OCI-LY7 (cell line): Measurements from ENCODE around the gene ARHGEF16. TPM values are rescaled to one million over a fixed set of nuclear protein-coding genes. Genes with fewer than 3 reads are reported as not detected.

ENCODE experiments used
- BruUV-seq: library from RNA; stranded (reverse); fragments of 400-500 nt; replicated peaks from 2 replicates; lab custom pipeline; 2021; lab: Mats Ljungman, UMichigan
- CTCF ChIA-PET: fragments of 300-600 bp; sonication (Branson Sonifier 250); formaldehyde crosslinking; loops from one replicate; lab custom pipeline; 2022; ENCODE audit warnings: antibody characterized with exemption; ENCODE audit not compliant: unreplicated experiment; lab: Charles Lee
- POLR2A ChIA-PET: fragments of 300-600 bp; sonication (Branson Sonifier 250); formaldehyde crosslinking; loops from one replicate; lab custom pipeline; 2022; ENCODE audit warnings: antibody characterized with exemption; lab: Charles Lee
- DNase-seq: peaks from one replicate; pipeline ENCODE4 v3.0.0-alpha.2; 2015; ENCODE audit warnings: low spot score
- H2AFZ ChIP-seq: fragments of 200-600 bp; sonication (generic), shearing (Covaris generic); 2 replicates; pipeline ENCODE4 v1.6.1; 2014; ENCODE audit warnings: mild to moderate bottlenecking, antibody characterized with exemption, low read length, moderate library complexity
- H3K27ac ChIP-seq: fragments of 200-600 bp; sonication (generic); 2 replicates; pipeline ENCODE4 v1.5.1; 2014; ENCODE audit warnings: mixed run types, low read depth, mild to moderate bottlenecking, moderate library complexity, low read length, inconsistent platforms; ENCODE audit not compliant: poor library complexity, severe bottlenecking
- H3K36me3 ChIP-seq: fragments of 200-600 bp; sonication (generic); 2 replicates; pipeline ENCODE4 v1.6.1; 2014; ENCODE audit warnings: mild to moderate bottlenecking, antibody characterized with exemption, low read length, moderate library complexity, mixed read lengths; ENCODE audit not compliant: insufficient read depth
- H3K4me1 ChIP-seq: fragments of 200-600 bp; sonication (generic); 2 replicates; pipeline ENCODE4 v1.5.1; 2014; ENCODE audit warnings: mild to moderate bottlenecking, low read length; ENCODE audit not compliant: insufficient read depth, poor library complexity, severe bottlenecking
- H3K4me2 ChIP-seq: fragments of 200-600 bp; sonication (generic); 2 replicates; pipeline ENCODE4 v1.6.1; 2014; ENCODE audit warnings: mild to moderate bottlenecking, low read length
- H3K4me3 ChIP-seq: fragments of 200-600 bp; sonication (generic); 2 replicates; pipeline ENCODE4 v1.5.1; 2014; ENCODE audit warnings: mild to moderate bottlenecking, low read depth, low read length; ENCODE audit not compliant: poor library complexity, severe bottlenecking
- H3K79me2 ChIP-seq: fragments of 200-600 bp; sonication (generic); 2 replicates; pipeline ENCODE4 v1.6.1; 2016; ENCODE audit warnings: low read depth, mild to moderate bottlenecking, low read length, moderate library complexity, mixed read lengths; ENCODE audit not compliant: insufficient read depth
- H3K9me2 ChIP-seq: fragments of 200-600 bp; sonication (generic); 2 replicates; pipeline ENCODE4 v1.6.1; 2016; ENCODE audit warnings: mild to moderate bottlenecking, low read length, mixed read lengths; ENCODE audit not compliant: insufficient read depth
- H3K9me3 ChIP-seq: fragments of 200-600 bp; sonication (generic); 2 replicates; pipeline ENCODE4 v1.6.1; 2014; ENCODE audit warnings: mild to moderate bottlenecking, mixed run types, low read length, mixed read lengths
- H4K20me1 ChIP-seq: fragments of 200-600 bp; sonication (generic); 2 replicates; pipeline ENCODE4 v1.6.1; 2014; ENCODE audit warnings: mild to moderate bottlenecking, antibody characterized with exemption, low read length, moderate library complexity, mixed read lengths; ENCODE audit not compliant: insufficient read depth
- EZH2phosphoT487 ChIP-seq: fragments of 200-600 bp; sonication (generic); IDR thresholded peaks from 2 replicates; pipeline ENCODE4 v1.6.1; 2018; ENCODE audit warnings: low read depth, borderline replicate concordance, mild to moderate bottlenecking, mixed run types, antibody characterized with exemption, low read length, moderate library complexity, mixed read lengths
- intact Hi-C: fragments of 100-400 bp; cut with micrococcal nuclease; formaldehyde crosslinking; loops from one replicate; pipeline ENCODE4 v1.10.0; 2022; ENCODE audit not compliant: unreplicated experiment
- total RNA-seq, 2 experiments: library from RNA; depleted of rRNA in 1 of 2; stranded (reverse); fragments of >200 nt in 1 of 2; shearing (Covaris generic) in 1 of 2; gene quantifications; 2 replicates each; pipeline ENCODE4 v1.2.3, GENCODE V29; 2014 to 2022
- TF ChIP-seq, protein P1 (sequence below): fragments of 200-600 bp; sonication (generic); conservative IDR thresholded peaks from 2 replicates; pipeline ENCODE4 v1.5.1; 2014; ENCODE audit warnings: mild to moderate bottlenecking, antibody characterized with exemption, low read length, moderate library complexity, mixed read lengths

The ARHGEF16 gene
- total RNA-seq, 2 experiments from 2014 or later: not detected

DNA sequence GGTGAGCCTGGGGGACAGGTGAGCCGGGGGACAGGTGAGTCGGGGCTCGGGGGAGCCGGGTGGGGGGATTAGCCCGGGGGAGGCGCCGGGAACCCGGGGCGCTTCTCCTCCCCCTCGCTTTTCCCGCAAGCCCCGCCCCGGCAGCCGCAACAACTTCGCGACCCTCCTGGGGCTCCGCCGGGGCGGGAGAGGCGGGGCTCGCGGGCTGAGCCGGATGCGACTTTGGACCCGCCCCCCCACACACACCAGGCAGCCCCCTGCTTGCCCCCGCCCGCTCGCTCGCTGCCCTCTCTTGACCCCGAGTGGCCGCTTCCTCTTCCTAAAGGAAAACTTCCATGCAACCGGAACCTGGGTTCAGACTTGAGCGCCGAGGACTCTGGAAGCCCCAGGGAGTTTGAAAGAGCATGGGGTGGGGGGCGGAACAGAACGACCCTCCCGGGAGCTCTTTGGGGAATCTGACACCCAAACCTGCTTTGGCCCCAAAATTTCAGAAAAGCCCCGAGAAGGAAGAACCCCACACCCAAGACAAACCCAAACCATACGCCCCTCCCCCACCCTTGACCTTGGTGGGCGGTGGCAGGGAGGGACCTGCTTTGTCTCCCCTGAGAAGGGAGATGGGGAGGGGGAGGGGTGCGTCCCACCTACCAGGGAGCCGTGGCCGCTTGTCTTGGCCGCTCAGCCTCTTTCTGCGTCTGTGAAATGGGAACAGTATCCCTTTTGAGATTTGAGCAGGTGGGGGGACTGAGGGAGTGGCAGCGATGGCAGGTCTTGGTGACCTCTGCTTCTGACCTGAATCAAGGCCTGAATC lies 550 bp downstream of the ARHGEF16 start:
- Histone ChIP-seq H3K27ac (no peak overlapping the region), H4K20me1 (no peaks in the 10 kb centered on the region; the same call in 1 of the 2 replicates), H2AFZ (no peak overlapping the region), H3K36me3 (no peaks in the 10 kb centered on the region), H3K4me1 (no peaks in the 10 kb centered on the region), H3K79me2 (no peaks in the 10 kb centered on the region), H3K4me2 (no peak overlapping the region), H3K4me3 (no peak overlapping the region), H3K9me2 (no peaks in the 10 kb centered on the region), H3K9me3 (no peaks in the 10 kb centered on the region)
- no TSS peak for BruUV-seq
- no peak for DNase-seq
- ChIA-PET POLR2A (no interaction called here), CTCF (no interaction called here)
- intact Hi-C loops: no loop called here
- TF ChIP-seq, protein P1, sequence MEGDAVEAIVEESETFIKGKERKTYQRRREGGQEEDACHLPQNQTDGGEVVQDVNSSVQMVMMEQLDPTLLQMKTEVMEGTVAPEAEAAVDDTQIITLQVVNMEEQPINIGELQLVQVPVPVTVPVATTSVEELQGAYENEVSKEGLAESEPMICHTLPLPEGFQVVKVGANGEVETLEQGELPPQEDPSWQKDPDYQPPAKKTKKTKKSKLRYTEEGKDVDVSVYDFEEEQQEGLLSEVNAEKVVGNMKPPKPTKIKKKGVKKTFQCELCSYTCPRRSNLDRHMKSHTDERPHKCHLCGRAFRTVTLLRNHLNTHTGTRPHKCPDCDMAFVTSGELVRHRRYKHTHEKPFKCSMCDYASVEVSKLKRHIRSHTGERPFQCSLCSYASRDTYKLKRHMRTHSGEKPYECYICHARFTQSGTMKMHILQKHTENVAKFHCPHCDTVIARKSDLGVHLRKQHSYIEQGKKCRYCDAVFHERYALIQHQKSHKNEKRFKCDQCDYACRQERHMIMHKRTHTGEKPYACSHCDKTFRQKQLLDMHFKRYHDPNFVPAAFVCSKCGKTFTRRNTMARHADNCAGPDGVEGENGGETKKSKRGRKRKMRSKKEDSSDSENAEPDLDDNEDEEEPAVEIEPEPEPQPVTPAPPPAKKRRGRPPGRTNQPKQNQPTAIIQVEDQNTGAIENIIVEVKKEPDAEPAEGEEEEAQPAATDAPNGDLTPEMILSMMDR: no peak
- no peak for TF ChIP-seq EZH2phosphoT487

- CTCF ChIA-PET: no interaction called here
- H3K27ac ChIP-seq: no peak overlapping the region
- H3K4me2 ChIP-seq: no peak overlapping the region
- no peaks in the 10 kb centered on the region; the same call in 1 of the 2 replicates for H4K20me1 ChIP-seq
- intact Hi-C loops: no loop called here
- H3K9me2 ChIP-seq: no peaks in the 10 kb centered on the region
- no peak overlapping the region for H3K4me3 ChIP-seq
- no peaks in the 10 kb centered on the region for H3K79me2 ChIP-seq
- DNase-seq: no peak
- no peaks in the 10 kb centered on the region for H3K4me1 ChIP-seq
- TF ChIP-seq, protein P1: no peak
- TF ChIP-seq EZH2phosphoT487: no peak
- H3K36me3 ChIP-seq: no peaks in the 10 kb centered on the region
- no TSS peak for BruUV-seq
- H2AFZ ChIP-seq: no peak overlapping the region
- POLR2A ChIA-PET: no interaction called here
- H3K9me3 ChIP-seq: no peaks in the 10 kb centered on the region
These were observed 1.4 kb downstream of the ARHGEF16 start for GRCh38 chr1:3455670-3456448.
